Measurements from ENCODE around the gene WSCD2.

WSCD2 gene

GRCh38 chr12:108166505-108166904 is 37.4 kb downstream of the WSCD2 start:
- no peak for DNase-seq (ENCODE audit: low read depth)

- no peak for DNase-seq (ENCODE audit: low read depth)
Observed at GRCh38 chr12:108167974-108168373, 38.9 kb downstream of the WSCD2 start.

- no peak for DNase-seq (ENCODE audit: low read depth)
Observed at GRCh38 chr12:108169708-108170107, 40.6 kb downstream of the WSCD2 start.

- DNase-seq (ENCODE audit: low read depth): no peak
Observed at GRCh38 chr12:108170164-108170563, 41.1 kb downstream of the WSCD2 start.

GRCh38 chr12:108172033-108172432 is 42.9 kb downstream of the WSCD2 start:
- no peak for DNase-seq (ENCODE audit: low read depth)

DNA sequence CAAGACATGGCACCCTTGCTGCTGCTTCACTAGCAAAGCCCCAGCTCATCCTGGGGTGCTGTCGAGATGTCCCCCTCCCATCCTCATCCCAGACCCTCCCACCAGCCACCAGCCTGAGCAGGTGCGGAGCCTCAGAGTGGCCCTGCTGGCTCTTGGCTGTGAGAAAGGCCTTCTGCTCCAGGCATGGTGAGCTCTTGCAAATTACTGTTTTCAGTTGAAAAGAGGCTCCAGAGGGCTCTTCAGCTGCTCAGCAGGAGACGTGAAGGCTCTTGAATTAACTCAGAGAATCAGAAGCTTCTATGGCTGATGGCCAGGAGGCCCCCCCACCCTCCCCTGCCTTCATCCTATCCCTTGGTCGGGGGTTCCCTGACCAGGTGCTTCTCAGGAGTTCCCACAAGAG is 44.1 kb downstream of the WSCD2 start:
- DNase-seq (ENCODE audit: low read depth): no peak

DNA sequence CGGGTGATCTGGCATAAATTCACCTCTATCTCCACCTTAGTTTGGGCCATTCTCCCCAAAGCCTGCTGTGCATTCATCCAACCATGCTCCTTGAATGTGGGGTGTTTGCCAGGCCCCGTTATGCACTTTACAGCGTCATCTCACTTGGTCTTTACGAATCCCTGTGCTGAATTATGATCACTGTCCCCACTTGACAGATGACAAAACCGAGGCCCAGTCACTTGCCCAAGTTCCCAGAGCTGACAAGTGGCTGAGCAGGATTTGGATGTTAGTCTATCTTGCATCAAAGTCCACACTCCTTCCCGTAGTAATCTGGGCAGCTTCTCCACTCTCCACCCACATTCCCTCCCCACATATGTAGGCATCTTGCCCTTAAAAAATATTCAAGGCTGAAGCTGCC is 44.8 kb downstream of the WSCD2 start:
- DNase-seq (ENCODE audit: low read depth): no peak

DNA sequence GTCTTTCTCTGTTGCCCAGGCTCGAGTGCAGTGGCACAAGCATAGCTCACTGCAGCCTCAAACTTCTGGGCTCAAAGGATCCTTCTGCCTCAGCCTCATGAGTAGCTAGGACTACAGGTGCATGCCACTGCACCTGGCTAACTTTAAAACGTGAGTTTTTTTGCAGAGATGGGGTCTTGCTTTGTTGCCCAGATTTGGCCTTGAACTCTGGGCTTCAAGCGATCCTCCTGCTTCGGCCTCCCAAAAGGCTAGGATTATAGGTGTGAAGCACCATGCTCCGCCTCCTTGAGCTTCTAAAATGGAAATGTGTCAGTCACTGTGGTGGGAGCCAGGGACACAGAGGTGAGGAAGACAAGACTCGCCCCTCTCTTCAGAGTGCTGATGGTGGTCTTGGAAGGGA is 45.6 kb downstream of the WSCD2 start:
- no peak for DNase-seq (ENCODE audit: low read depth)

DNA sequence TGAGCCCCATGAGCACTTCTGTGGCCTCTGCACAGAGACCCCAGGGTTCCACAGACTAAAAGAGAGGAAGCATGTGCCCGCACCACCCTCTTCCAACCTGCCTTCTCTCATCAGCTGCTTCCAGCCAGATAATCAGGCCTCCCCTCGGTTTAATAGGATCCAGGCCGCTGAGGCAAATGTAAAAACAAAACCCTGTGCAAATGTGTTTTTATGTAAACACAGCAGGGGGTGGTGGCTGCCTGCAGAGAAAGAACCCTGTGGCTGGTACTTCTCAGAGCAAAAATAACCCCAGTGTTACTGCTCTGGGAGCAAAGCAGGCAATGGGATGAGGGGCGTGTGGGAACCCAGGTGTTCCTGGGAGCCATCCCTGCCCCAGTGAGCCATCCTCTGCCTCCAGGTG is 46.2 kb downstream of the WSCD2 start:
- DNase-seq (ENCODE audit: low read depth): no peak

- DNase-seq (ENCODE audit: low read depth): no peak
Observed at GRCh38 chr12:108176292-108176691, 47.2 kb downstream of the WSCD2 start.

GRCh38 chr12:108177131-108177530 is 48.0 kb downstream of the WSCD2 start:
- no peak for DNase-seq (ENCODE audit: low read depth)

DNA sequence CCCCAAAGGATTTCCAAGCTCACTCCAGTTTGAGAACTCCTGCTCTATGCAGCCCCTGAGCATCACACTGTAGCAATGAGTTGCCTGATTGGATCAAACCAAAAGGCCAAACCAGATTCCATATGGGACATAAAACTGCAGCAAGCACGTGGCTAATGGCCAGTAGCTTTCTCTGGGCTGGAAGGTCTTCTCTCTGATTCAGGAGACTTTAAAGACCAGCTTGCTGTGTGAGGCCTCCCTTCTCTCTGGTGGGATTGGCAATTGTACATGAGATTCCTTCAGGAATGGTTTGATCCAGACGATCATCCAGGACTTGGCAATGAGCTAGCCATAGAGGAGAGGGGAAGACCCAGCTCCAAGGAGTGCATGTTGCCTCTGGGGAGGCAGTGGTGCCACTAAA is 50.2 kb downstream of the WSCD2 start:
- DNase-seq (ENCODE audit: low read depth): no peak

DNA sequence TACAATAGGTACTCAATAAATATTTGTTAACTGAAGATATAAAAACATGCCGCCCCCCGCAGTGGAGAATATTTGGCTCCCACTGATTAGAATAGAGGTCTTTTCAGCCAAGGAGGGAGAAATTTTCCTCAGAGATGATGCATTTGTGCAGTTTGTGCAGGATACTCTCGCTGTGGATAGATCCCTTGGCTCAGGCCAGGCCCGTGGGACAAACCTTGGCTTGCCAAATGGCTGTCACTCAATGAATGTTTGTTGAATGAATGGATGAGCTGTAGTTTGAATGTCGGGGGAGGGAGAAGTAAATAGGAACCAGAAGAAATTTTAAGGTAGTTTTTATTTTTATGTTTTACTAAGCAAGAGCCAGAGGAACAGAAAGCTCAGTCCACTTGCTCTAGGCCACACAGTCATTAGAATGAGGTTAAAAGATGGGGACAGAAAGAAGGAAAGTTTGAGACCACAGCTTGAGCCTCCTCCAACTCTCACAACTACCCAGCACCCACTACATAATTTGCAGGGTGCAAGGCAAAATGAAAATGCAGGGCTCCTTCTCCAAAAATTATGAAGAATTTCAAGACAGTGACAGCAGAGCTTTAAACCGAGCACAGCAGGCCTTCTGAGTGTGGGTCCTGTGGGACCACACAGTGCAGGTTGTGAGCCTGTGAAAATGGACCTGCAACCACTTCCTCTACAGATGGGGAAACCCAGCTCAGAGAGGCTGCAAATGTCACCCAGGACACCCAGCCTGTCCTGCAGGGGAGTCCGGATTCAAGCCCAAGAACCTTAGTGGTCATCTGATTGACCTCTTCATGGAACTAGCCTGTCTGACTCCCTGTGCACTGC is 51.4 kb downstream of the WSCD2 start:
- DNase-seq (ENCODE audit: low read depth): no peak

DNA sequence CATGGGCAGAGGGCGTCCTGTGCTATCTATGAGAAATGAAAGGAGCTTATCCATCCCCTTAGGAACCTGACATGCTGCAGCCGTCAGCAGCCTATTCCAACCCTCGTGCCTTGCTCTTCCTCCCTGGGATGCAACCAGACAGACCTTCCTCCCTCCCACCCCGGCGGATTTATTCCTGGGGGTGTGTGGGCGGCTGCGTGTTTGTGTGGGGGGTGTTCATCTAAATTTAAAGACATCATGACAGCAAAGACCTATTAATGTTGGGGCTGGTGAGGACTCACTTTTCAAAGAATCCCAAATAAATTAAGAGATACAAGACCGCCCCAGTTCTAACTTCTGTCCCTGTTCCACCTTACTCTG is 52.0 kb downstream of the WSCD2 start:
- DNase-seq (ENCODE audit: low read depth): no peak

GRCh38 chr12:108182096-108182495 is 53.0 kb downstream of the WSCD2 start:
- DNase-seq (ENCODE audit: low read depth): no peak

DNA sequence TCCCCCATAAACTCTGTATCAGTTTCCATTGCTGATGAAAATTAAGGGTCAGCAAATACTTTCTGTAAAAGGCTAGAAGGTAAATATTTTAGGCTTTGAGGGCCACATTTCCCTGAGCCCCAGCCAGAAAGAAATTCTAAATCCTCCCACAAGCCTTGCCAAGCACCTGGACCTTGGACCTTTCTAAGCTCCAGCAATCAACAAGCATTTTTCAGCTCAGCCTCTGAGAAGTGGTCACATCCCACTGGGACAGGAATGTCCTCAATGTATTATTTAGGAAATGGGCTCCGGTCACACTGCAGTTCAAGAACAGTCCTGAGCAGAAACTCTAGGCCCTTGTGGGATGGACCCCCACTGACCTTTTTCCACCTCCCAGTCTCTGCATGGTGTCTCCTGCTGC is 55.9 kb downstream of the WSCD2 start:
- DNase-seq (ENCODE audit: low read depth): no peak

- no peak for DNase-seq (ENCODE audit: low read depth)
Observed at GRCh38 chr12:108187831-108188230, 58.7 kb downstream of the WSCD2 start.

DNA sequence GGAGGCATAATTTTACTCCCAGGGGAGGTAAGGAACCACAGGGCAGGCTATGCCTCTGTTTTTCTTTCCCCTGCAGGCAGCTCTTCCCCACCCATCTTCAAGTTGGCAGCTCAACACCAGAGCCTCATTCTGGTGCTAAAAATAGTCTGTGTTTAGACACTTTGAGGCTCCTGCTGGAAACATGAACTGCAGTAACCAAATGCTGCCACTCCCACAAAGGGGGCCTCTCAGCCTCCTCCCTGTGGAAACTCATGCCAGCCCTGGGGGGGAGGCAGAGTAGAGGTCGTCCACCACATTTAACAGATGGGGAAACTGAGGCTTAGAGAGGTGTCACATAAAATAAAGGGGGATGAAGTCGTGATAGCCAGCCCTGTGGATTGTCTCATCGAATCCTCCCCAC is 61.4 kb downstream of the WSCD2 start:
- DNase-seq (ENCODE audit: low read depth): no peak

GRCh38 chr12:108191086-108191485 is 62.0 kb downstream of the WSCD2 start:
- no peak for DNase-seq (ENCODE audit: low read depth)

DNA sequence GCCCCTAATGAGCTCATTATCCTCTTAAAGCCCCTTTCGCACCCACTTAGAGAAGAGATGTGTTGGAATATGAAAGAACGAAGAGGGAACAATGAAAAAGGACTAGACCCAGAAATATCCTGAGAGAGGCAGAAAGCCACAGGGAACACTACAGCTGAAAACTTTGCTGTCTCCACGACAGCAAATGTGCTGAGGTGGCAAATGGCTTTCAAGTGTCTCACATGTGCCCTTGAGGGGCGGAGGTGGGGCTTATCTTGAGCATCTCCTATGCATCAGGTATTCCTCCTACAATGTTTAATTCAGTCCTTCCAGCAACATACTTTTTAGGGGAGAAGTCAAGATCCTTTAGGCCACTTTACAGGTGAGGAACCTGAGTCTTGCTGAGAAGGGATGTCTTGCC is 62.9 kb downstream of the WSCD2 start:
- DNase-seq (ENCODE audit: low read depth): no peak

- DNase-seq (ENCODE audit: low read depth): no peak
Observed at GRCh38 chr12:108193493-108193892, 64.4 kb downstream of the WSCD2 start.

DNA sequence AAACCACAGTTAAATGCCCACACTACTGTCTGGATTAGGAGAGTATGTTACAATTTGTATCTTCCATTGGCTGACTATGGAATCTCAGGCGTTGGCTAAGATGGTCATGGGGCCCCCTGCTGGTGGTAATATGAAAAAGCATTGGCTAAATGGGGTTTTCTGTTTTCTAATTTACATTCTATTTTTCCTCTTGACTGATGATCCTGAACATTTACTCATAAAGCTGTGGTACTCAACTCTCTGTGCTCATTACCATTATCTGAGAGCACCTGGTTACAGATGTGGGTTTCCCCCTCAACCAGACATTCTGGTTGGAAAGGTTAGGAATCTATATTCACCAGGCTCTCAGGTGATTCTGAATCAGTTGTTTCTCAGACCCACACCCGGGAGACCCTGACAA is 64.8 kb downstream of the WSCD2 start:
- no peak for DNase-seq (ENCODE audit: low read depth)

GRCh38 chr12:108194585-108194984 is 65.5 kb downstream of the WSCD2 start:
- no peak for DNase-seq (ENCODE audit: low read depth)

DNA sequence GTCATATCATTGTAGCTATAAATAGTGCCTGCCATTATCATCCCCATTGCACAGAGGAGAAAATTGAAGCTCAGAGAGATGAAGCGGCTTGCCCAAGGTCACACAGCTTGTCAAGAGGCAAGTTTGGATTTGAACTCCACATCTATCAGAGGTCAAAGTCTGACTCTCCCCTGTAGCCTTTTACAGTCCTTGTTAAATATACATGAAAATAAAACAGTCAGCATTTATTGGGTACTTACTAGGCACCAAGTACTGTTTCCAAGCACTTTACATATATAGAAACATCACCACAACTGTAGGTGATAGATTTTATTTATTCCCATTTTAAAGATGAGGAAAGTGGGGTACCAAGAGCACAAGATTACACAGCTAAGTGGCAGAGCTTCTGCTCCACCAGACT is 67.2 kb downstream of the WSCD2 start:
- DNase-seq (ENCODE audit: low read depth): no peak

Measured in T follicular helper cell (primary cell).